ENCODE data around the gene TBL1X.
A peak's percentile ranks its signal among the peaks of the same experiment; 100 is the strongest.
"Not testable (repeated sequence)": the region's sequence is repeated elsewhere in the genome, so short reads cannot be mapped to it uniquely, and the experiment has no call there.

TBL1X gene

DNA sequence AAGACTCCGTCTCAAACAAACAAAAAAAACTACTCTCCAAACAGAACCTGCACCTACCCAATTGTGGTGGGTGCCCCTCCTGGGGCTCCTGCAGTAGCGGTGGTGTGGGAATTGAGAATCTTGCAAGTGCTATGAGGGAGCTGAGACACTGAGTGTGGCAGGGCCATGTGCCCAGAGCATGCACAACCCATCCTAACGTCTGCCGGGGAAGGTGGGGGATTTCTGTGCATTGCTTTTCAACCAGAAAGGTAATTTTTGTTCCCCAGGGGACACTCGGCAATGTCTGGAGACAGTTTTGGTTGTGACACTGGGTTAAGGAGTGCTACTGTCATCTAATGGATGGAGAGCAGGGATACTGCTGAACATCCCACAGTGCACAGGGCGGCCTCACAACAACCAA, 35.7 kb downstream of the TBL1X start:
- no peak for DNase-seq

DNA sequence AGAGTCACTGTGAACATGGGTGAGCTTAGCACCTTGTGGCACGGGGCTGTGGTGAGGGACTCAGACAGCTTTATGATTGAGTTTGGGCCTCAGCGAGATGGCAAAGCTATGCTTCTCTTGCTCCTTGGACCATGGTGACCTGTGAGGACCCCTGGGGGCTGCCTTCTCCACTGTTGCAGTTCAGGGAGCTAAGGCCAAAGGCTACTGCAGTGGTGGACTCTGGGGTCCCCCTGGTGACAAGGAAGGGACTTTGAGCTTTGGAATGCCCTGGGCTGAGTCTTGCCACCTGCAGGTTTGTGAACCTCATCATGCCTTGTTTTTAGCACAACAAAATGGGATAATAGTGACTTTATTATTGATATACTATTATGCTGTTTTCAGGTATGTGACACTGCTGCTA, 36.5 kb downstream of the TBL1X start:
- no peak for DNase-seq

DNA sequence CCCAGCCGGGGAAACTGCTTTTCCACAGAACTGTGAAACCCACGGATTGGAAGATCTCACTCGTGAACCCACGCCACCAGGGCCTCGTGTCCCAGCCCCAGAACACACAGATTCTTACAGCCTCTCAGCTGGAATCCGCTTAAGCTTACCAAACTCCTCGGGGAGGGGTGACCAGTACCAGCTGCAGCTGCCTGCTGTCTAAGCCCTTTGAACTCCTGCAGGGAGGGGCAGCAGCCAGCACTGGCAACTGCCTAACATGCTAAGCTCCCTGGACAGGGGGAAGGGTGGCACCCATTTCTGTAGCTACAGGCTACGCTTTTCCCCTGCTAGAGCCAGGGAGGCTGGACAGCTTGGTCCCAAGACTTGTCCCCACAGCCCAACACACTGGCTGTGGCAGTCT, 38.4 kb downstream of the TBL1X start:
- DNase-seq: no peak

DNA sequence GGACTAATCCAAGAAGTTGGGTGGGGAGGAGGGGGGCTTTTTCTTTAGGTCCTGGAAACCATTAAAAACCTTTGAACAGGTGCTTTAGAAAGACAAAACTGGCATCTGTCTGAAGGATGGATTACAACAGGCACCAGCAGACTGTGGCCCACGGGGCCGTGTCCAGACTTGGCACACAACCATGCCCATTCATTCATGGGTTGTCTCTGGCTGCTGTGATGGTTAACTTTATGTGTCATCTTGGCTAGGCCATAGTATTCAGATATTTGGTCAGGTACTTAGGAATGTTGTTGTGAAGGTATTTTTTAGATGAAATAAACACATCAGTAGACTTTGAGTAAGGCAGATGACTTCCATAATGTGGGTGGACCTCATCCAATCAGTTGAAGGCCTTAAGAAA, 45.5 kb downstream of the TBL1X start:
- DNase-seq: no peak

DNA sequence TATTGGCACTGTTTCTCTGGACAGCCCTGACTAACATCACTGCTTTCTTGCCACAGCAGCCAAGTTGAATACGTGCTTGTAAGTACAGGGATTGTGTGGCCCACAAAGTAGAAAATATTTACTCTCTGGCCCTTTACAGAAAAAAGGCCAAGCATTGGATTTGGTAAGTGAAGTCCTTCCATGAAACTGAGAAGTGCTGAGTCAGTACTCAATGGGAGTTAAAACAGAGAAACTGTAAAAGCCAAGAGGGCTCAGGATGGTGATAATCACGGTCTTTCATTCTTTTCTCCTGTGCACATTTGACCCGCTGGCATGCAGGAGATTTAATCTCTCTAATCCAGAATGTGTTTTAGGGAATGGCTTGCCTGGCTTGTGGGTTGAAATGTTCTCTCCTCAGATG, 46.1 kb downstream of the TBL1X start:
- no peak for DNase-seq

DNA sequence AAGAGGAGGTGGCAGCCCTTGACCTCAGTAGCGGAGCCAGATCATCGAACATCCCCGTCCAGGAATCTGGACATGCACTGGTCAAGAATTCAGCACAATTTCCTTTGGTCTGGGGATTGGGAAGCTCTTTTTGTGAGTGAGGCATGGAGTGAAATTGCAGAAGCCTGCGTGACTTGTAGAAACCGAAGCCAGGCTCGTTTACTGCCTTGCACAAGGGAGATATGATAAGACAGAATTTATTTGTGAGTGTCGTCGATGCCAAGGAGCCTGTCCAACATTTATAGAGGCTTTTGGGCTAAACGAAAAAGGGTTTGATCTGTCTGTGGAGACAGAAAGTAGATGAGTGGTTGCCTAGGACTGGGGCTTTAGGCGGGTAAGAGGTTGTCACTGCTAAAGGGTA, 50.6 kb downstream of the TBL1X start:
- no peak for DNase-seq

DNA sequence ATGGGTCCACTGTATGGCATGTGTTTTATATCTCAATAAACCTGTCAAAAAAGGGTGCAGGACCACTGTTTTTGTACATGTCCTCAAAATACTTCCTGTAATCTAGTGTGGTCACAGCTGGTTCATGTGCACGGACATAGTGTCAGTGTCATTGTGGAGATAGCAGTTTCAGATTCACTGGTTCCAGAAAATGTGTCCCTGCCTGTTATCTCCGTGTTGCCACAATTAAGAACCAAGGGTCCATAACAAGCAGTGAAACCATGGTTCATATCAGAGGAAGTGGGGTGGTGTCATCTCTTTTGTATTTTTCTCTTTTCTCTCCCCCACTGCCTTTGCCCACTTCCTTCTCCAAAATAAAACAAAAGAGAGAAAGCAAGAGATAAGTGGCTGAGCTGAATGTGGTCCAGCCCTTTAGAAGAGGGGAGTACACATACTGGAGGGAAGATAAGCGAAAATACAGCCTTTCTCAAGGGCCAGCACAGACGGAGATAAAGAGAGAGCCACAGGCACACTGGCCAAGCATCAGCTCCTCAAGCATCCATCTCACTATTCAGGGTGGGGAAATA, 51.2 kb downstream of the TBL1X start:
- DNase-seq: no peak

DNA sequence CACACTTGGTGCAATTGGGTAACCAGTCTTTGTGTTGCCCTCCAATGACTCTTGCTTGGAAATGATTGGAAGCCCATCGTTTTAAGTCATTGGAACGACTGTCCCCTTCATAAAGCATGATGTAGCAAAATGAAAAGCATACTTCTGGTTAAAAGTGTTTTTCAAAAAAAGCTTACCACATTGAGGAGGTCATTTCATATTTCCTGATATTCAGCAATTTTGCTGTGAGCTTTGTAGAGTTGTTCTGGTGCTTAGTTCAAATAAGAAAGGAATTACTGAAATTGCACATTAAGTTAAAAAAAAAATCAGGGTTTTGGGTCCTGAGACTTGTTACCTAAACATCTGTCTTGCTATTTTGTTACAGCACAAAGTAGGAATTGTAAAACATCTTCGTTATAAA, 51.8 kb downstream of the TBL1X start:
- DNase-seq: no peak

DNA sequence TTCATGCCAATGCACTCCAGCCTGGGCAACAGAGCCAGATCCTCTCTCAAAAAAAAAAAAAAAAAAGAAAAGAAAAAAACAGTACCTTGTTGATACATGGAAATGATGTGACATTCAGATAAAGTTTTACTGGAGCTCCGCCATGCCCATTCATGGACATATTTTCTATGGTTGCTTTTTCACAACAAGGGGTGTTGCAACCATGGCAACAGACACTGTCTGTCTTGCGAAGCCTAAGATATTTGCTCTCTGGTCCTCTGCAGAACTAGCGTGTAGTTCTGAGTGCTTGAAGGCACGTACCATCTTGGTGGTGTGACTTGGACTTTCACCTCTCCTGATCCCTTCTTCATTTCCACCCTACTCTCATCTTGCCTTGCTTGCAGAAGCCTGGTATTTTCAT, 53.2 kb downstream of the TBL1X start:
- DNase-seq: no peak

DNA sequence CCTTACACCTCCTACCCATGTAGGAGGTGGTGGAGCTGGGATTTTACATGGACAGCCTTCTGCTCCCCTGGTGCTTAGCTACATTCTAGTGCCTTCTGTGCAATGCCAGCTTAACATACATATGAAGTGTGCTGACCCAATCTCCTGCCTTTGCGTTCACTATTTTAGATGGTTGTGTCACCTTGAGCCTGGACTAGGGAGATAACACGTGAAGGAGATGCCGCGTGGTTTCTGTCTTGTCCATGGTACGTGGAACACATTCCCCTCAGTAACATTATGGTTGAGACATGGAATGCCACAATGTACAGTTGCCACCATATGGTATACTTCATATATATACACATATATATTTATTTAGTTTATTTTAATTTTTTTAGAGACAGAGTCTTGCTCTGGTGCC, 54.0 kb downstream of the TBL1X start:
- DNase-seq: no peak

DNA sequence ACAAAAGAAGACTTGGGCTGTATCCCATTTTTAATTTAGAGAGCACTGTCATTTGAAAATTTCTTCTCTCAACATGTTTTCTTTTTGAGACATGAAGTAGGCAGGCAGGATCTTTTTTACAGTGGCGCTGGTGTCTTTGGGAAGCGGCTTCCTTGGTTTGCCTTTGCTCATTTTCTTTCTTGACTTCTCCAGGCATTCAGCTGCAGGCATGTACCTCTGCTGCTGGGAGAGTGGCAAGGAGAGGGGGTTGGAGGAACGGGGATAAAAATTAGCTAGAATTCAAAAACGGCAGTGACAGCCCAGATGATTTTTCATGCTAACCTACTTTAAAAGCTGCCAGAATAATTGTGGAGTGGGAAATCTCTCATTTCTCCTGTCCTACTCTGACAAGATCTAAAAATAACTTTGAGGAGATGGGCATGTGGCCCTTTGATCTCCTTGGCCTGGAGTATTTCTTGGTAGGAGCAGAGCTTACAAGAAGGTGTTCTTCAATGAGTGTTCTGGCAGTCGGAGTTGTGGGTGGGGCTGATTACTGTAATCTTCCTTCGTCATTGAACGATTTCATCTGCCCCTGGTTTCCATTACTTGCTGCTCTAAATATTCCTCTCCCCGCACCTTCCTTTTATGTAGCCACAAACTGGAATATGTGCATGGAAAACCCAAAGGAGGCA, 54.8 kb downstream of the TBL1X start:
- DNase-seq: no peak

DNA sequence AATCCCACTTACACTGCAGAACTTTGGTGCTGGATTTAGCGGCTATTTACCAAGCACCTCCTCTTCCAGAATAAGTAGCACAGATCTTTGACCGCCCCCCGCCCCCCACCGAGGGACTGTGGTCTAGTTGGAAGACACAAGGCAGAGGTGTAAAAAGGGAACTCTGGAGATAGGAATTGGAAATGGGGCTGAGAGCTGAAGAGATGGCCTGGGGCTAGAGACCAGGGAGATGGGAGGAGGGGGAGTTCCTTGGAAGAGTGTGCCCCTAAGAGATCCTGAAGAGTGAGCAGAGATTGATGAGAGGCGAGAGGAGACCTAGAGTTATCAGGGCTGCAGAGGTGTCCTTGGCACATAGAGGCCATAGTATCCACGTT, 55.3 kb downstream of the TBL1X start:
- no peak for DNase-seq

DNA sequence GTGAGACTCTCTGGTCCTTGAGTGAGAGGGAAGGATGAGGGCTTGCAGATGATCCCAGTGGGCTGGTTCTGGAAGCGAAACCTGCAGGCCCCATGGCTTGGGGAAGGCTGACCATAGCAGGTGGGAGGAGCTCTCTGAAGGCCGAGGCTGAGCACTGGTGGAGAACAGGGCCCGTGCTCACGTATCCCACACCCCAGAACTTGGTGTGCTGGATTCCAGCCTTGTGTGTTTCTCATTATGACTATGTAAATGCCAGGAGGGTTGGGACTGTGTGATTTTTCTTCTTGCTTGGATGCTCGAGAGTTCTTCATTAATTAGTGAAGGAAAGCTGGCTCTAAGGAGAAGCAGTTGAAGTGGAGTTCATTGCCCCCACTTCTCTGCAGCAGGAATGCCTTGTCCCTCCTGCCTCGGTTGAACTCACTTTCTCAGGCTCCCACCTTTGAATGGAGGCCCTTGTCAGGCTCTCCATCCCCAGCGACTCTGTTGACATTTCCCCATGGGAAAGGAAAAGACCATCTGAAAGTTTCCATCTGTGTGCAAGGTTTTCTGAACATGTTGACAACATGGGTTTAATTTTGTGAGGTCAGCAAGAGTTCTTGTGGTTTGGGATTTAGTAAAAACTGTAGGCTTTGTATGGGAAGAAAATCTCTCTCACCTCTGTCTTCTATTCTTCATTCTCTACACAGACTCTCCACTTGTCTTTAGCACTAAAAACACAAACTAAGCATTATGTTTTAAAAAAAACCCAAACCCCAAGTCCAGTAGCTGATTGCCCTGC, 57.7 kb downstream of the TBL1X start:
- no peak for DNase-seq

DNA sequence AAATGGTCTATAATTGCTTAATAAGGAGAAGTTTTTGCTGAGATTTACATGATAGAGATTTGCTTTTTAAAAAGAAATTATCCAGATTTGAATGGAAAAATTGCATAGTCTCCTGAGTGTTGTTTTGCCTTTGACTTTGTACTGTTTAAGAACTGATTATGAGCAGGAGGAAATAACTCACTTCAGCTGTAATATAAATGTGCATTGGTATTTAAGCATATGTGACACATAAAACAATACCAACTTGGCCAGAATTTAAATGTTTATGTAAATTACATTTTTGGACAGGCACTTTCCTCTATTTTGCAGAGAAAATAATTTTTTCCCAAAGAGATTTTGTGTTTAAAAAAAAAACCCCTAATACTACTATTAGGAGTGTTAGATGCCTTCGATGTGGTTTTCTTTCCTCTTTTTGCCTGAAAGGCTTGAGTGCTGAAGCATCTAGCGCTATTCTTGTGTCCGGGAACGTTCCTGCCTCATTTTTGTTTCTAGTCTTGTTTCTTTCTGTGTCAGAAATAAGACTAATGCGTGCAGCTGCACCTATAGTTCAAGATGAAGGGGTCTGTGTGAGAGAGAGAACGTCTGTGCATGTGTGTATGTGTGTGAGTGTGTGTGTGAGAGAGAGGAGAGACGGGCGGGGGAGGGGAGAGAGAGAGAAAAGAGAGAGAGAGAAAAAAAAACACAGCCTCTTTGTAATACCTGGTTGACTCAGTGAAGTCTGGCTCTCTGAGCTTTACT, 60.8 kb downstream of the TBL1X start:
- DNase-seq: no peak

DNA sequence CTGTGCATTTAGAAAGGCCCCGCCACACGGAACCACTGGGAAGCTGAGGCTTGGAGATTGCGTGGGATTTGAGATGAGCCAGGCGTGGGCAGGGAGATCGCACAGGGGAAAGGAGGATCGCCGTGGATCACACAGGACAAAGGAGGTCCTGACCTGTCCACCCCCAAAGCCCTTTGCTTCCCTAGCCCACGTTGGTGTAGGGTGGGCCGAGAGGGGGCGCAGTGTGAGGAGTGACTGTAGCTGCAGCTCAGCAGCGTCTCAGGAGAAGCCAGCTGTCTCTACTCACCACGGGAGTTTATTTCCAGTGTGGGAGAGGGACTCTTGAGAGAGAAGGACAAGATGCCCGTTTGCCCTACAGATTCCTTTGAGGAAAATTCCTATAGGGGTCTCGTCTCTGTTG, 62.1 kb downstream of the TBL1X start:
- DNase-seq: no peak

DNA sequence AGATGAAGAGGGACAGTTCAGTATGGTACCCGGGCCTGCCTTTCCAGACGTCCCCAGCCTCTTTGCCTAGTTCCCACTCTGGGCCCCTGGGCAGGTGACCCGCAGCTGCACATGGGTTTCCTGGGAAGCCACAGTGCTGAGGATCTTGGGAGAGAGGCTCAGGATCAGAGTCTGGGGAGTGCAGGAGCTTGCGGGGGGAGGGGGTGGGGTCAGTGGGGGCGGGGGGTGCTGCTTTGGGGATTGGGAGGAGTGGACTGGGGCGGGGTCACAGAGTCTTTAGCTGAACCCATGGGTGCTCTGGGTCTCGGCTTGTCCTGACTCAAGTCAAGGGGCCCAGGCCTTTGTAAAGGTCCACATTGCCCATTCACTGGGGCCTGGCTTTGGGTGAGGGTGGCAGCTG, 63.6 kb downstream of the TBL1X start:
- DNase-seq: no peak

DNA sequence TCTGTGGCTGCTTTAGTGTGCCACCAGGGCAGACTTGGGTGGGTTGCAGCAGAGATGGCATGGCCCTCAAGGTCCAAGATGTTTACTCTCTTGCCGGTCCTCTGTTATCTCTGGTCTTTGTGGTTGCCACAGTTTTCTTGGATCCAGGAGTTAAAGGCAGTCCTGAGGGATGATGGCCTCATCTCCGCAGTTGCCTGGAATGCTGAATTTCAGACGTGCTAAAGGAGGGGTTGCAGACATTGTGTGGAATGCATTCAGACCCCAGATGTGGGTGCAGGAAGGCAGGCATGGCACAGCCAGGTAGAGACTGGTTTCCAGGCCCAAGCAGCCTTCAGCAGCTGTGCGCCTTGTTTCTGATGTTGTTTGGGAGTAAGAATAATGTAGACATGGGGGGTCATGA, 64.4 kb downstream of the TBL1X start:
- DNase-seq: no peak

DNA sequence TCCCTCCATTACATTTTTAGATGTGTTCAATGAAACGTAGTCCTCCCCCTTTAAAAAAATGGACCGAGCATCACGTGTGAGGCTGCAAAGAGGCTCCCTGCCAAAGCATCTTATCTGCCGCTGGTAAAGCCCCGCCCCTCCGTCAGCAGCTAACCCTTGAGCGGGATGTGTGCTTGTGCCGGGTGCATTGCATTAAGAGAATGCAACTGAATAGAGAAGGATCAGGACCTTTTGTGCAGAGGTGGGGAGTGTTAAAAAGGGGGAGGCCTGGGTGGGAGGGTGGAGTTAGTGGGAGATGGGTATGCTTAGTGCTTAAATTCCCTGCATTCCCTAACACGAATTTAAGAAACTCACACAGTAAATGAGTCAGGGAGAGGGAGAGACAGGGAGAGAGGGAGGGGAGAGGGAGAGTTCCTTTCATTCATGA, 66.0 kb downstream of the TBL1X start:
- peak; percentile 85 for DNase-seq

DNA sequence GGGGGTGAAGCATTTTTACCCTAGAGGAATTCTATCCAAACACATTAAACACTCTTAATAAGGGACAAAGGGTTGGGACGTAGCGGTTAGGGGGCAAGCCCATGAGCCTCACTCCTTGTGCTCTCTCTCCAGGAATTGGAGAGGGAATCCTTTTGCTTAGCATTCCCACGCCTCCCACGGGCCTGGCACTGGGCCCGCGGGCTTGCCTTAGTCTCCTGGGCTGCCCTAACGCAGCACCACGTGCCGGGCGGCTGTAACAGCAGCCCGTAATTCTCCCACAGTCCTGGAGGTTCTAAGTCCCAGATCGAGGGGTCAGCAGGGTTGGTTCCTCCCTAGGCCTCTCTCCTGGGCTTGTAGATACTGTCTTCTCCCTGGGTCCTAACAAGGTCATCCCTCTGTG, 67.5 kb downstream of the TBL1X start:
- no peak for DNase-seq

DNA sequence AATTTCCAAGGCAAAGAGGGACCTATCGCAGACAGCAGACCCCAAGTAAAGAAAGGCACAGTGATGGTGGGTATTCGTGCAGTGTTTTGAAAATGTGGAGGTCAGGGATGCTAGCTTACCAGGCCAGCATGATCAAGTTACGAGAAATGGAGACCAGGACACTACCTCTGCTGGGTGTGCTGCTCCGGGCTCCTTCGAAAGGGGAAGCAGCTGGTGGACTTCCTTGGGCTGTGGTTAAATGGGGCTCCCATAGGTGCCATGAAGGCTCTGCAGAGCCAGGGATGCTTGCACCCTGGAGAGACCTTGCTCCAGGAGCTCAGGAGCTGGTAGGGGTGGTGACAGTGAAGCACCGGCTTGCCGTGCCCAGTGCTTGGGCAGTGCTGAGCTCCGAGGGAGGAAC, 68.8 kb downstream of the TBL1X start:
- no peak for DNase-seq

DNA sequence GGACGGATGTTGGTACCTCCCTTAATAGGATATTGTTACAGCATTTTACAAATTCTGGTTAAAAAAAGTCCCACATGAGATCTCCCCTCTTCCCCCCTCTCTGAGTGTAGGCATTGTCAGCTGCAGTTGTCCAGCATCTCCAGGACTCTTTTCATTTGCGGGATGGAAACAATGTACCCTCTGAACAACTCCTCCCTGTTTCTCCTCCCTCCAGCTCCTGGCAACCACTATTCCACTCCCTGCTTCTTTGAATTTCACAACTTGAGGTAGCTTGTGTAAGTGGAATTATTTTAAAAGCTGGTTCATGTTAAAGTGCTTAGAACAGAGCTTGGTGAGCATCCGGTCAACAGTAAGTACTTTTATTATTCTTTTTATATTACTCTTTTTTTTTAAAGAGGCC, 69.8 kb downstream of the TBL1X start:
- peak; percentile 2 for DNase-seq

DNA sequence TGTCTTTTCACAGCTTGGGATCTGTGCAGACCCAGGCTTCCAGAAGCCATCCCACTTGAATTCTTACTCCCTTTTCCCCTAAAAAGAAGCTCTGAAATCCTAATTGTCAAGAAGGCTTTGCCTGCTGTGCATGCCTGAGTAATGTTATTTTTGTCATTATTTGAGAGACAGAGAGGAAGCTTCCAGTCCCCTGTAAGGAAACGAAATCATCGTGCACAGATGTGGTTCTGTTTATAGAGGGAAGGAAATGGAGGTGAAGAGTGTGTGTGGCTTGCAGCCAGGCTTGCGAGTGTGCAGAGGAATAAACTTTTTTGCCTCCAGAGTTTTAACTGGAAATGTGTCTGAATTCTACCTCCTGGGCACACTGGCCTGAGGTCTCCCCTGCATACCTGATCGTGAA, 70.2 kb downstream of the TBL1X start:
- DNase-seq: peak; percentile 7

DNA sequence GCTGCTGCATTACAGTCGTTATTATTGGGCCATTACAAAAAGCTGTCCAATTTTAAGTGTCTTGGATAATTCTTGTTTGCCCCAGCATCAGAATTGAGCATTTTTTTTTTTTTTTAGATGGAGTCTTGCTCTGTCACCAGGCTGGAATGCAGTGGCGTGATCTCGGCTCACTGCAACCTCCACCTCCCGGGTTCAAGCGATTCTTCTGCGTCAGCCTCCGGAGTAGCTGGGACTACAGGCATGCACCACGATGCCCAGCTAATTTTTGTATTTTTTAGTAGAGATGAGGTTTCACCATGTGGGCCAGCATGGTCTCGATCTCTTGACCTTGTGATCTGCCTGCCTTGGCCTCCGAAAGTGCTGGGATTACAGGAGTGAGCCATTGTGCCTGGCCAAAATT, 71.3 kb downstream of the TBL1X start:
- DNase-seq: not testable (repeated sequence)

DNA sequence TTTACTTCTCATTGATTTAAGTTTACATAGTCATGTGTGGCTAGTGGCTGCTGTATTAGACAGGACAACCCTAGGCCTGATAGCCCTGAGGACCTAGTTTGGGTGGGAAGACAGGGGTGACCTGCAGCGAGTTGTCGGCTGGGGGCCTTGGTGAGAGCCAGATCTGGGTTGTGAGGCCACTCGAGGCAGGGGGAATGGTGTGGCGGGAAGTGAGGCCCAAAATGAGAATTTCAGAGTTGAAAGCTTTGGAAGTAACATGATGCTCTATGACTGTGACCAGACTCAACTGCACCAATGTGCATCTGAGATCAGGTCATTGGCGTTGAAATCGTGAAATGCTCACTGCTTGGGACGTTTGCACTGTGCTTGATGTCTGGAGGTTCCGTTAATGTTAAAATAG, 72.9 kb downstream of the TBL1X start:
- DNase-seq: no peak

Measured in NCI-H69 (cell line).